Measurements from ENCODE around the gene PRUNE1.

DNA sequence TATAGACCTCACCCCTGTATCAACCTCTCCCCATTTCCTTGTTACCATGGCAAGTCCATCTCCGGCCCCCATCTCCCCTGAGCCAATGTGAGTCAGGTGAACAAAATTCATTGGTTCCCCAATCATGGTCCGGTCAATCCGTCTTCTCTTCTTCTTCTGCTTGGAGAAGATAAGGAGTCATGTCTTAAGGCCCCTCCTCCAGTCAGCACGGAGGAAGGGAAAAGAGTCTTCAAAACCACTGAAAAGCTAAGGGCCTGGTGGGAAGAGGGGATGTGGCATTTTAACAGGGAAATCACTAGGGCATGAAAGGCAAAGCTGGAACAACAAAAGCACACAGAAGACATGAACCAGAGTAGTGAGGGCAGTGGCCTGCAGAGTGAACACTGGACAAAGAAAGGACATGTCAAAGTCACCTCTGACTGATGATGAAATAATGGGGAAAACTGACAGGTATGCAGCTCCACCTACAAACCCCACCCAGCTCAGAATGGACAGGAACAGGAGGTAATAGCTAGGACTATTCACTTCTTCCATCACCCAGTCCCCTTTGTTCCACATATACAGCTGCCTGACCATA, 46.8 kb downstream of the PRUNE1 start:
- TF ChIP-seq, protein P1, sequence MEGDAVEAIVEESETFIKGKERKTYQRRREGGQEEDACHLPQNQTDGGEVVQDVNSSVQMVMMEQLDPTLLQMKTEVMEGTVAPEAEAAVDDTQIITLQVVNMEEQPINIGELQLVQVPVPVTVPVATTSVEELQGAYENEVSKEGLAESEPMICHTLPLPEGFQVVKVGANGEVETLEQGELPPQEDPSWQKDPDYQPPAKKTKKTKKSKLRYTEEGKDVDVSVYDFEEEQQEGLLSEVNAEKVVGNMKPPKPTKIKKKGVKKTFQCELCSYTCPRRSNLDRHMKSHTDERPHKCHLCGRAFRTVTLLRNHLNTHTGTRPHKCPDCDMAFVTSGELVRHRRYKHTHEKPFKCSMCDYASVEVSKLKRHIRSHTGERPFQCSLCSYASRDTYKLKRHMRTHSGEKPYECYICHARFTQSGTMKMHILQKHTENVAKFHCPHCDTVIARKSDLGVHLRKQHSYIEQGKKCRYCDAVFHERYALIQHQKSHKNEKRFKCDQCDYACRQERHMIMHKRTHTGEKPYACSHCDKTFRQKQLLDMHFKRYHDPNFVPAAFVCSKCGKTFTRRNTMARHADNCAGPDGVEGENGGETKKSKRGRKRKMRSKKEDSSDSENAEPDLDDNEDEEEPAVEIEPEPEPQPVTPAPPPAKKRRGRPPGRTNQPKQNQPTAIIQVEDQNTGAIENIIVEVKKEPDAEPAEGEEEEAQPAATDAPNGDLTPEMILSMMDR (conservative IDR thresholded peaks at IDR 0.05; ENCODE audit: low read depth, low read length), result no peak
- TF ChIP-seq EZH2 (IDR thresholded peaks at IDR 0.05; ENCODE audit: borderline replicate concordance, low read depth, low read length, poor library complexity, severe bottlenecking), result no peak
